Neuronal stem cell (in vitro differentiated cells): ENCODE measurements around the gene LYPD3.

Experiments used
- DNase-seq: peaks from one replicate; pipeline ENCODE4 v3.0.0-alpha.2; 2013; ENCODE audit warnings: low spot score
- H2AFZ ChIP-seq: one replicate; pipeline ENCODE4 v1.6.1; 2013; ENCODE audit warnings: mild to moderate bottlenecking, low read length, inconsistent platforms
- H2AK5ac ChIP-seq: 2 replicates; pipeline ENCODE4 v1.6.1; 2013; ENCODE audit warnings: low read depth, mild to moderate bottlenecking, inconsistent platforms, low read length, moderate library complexity, mixed read lengths
- H2BK120ac ChIP-seq: 2 replicates; pipeline ENCODE4 v1.6.1; 2013; ENCODE audit warnings: low read depth, mild to moderate bottlenecking, inconsistent platforms, low read length, moderate library complexity, mixed read lengths
- H2BK12ac ChIP-seq: one replicate; pipeline ENCODE4 v1.6.1; 2013; ENCODE audit warnings: low read length, inconsistent platforms
- H2BK15ac ChIP-seq: 2 replicates; pipeline ENCODE4 v1.6.1; 2013; ENCODE audit warnings: mild to moderate bottlenecking, low read length, inconsistent platforms, mixed read lengths
- H2BK5ac ChIP-seq: one replicate; pipeline ENCODE4 v1.6.1; 2013; ENCODE audit warnings: inconsistent platforms, mild to moderate bottlenecking, low read length, moderate library complexity
- H3K14ac ChIP-seq: one replicate; pipeline ENCODE4 v1.6.1; 2013; ENCODE audit warnings: low read length, inconsistent platforms
- H3K18ac ChIP-seq: 2 replicates; pipeline ENCODE4 v1.6.1; 2013; ENCODE audit warnings: low read length, inconsistent platforms
- H3K23ac ChIP-seq: 2 replicates; pipeline ENCODE4 v1.6.1; 2013; ENCODE audit warnings: low read depth, mild to moderate bottlenecking, mixed read lengths, low read length, inconsistent platforms; ENCODE audit not compliant: poor library complexity
- H3K27ac ChIP-seq: replicated peaks from 3 replicates; pipeline ENCODE4 v1.5.1; 2013; ENCODE audit warnings: low read length, inconsistent platforms
- H3K27me3 ChIP-seq, 3 experiments: 2 replicates each; pipeline ENCODE4 v1.6.1; 2013; ENCODE audit warnings: low read length in 3 of 3, mild to moderate bottlenecking in 2 of 3, inconsistent platforms in 1 of 3, low read depth in 1 of 3, mixed read lengths in 1 of 3, moderate library complexity in 1 of 3; ENCODE audit not compliant: control insufficient read depth in 3 of 3, insufficient read depth in 3 of 3
- H3K36me3 ChIP-seq, 2 donors: replicated peaks in 1 of 2; 2 replicates each; pipeline ENCODE4 v1.6.1; 2013; ENCODE audit warnings: low read length in 2 of 2; ENCODE audit not compliant: control insufficient read depth in 2 of 2, insufficient read depth in 2 of 2
- H3K4ac ChIP-seq: 2 replicates; pipeline ENCODE4 v1.6.1; 2013; ENCODE audit warnings: inconsistent platforms, mild to moderate bottlenecking, low read length, moderate library complexity
- H3K4me1 ChIP-seq, 2 donors: 1 replicate in 1 of 2; 2 replicates in 1 of 2; pipeline ENCODE4 v1.6.1; 2013; ENCODE audit warnings: low read length in 2 of 2, low read depth in 1 of 2; ENCODE audit not compliant: control insufficient read depth in 2 of 2, insufficient read depth in 1 of 2
- H3K4me2 ChIP-seq: one replicate; pipeline ENCODE4 v1.6.1; 2013; ENCODE audit warnings: mild to moderate bottlenecking, low read length, inconsistent platforms; ENCODE audit not compliant: insufficient read depth, poor library complexity, severe bottlenecking
- H3K4me3 ChIP-seq, 2 donors: 2 replicates each; pipeline ENCODE4 v1.5.1; 2013; ENCODE audit warnings: low read length in 2 of 2, mild to moderate bottlenecking in 2 of 2, inconsistent platforms in 1 of 2, moderate library complexity in 1 of 2
- H3K79me1 ChIP-seq: one replicate; pipeline ENCODE4 v1.6.1; 2013; ENCODE audit warnings: low read depth, mild to moderate bottlenecking, inconsistent platforms, low read length, moderate library complexity
- H3K9ac ChIP-seq: one replicate; pipeline ENCODE4 v1.6.1; 2013; ENCODE audit warnings: mild to moderate bottlenecking, low read depth, low read length, inconsistent platforms; ENCODE audit not compliant: poor library complexity
- H3K9me3 ChIP-seq, 2 donors: replicated peaks in 1 of 2; 2 replicates each; pipeline versions ENCODE3 to v1.6.1; 2013; ENCODE audit warnings: low read length in 2 of 2, mild to moderate bottlenecking in 2 of 2, inconsistent platforms in 1 of 2, low read depth in 1 of 2, mixed read lengths in 1 of 2, moderate library complexity in 1 of 2; ENCODE audit not compliant: control insufficient read depth in 2 of 2, insufficient read depth in 1 of 2
- H4K8ac ChIP-seq: one replicate; pipeline ENCODE4 v1.6.1; 2013; ENCODE audit warnings: low read depth, mild to moderate bottlenecking, inconsistent platforms, low read length, moderate library complexity
- H4K91ac ChIP-seq: one replicate; pipeline ENCODE4 v1.6.1; 2013; ENCODE audit warnings: low read length, low read depth, mild to moderate bottlenecking, inconsistent platforms; ENCODE audit not compliant: poor library complexity
- WGBS, 2 donors: extraction: QIAGEN DNeasy Blood & Tissue Kit; methylation state at CpG; one replicate each; pipeline ENCODE4 v1.1.7; 2013; ENCODE audit warnings: missing lambda C conversion rate in 2 of 2, mixed read lengths in 1 of 2; ENCODE audit not compliant: insufficient read length in 2 of 2, insufficient replicate concordance in 1 of 2; ENCODE audit errors: extremely low coverage in 2 of 2; 5-methylcytosine and 5-hydroxymethylcytosine counted together

Gene LYPD3

GRCh38 chr19:43501661-43502418, 36.4 kb upstream of the LYPD3 start:
- Histone ChIP-seq H2AFZ (no peak overlapping the region), H4K91ac (no peak overlapping the region), H3K4me3 (peak overlapping the region in 1 of 2 donors; percentile 61), H3K4me1 (peaks cover 7 to 10% of the 10 kb centered on the region in 2 donors), H3K14ac (peak overlapping the region; percentile 49), H3K27ac (no peak overlapping the region), H4K8ac (no peak overlapping the region), H3K9ac (peak overlapping the region; percentile 75), H2BK12ac (no peak overlapping the region), H3K4me2 (peak overlapping the region; percentile 64), H2BK5ac (no peak overlapping the region), H3K23ac (no peak overlapping the region), H3K18ac (peak overlapping the region; percentile 73), H2AK5ac (no peak overlapping the region), H3K9me3 (no peaks in the 10 kb centered on the region), H2BK120ac (no peak overlapping the region), H3K4ac (no peak overlapping the region), H3K79me1 (no peaks in the 10 kb centered on the region), H3K27me3 (peaks cover 0 to 26% (median 0%) of the 10 kb centered on the region in 3 experiments), H2BK15ac (no peak overlapping the region), H3K36me3 (peaks cover 2 to 19% of the 10 kb centered on the region in 2 donors)
- peak; percentile 54 for DNase-seq
- no CpG with 5 or more reads among the region's 43 CpGs for WGBS, 2 donors

- Histone ChIP-seq H2BK5ac (no peak overlapping the region), H2BK12ac (no peak overlapping the region), H2AK5ac (no peak overlapping the region), H3K4me3 (no peak overlapping the region), H2AFZ (no peak overlapping the region), H2BK120ac (no peak overlapping the region), H3K23ac (no peak overlapping the region), H4K8ac (no peak overlapping the region), H3K14ac (no peak overlapping the region), H2BK15ac (no peak overlapping the region), H3K79me1 (no peaks in the 10 kb centered on the region), H3K4ac (no peak overlapping the region), H3K27me3 (peaks cover 0 to 26% (median 0%) of the 10 kb centered on the region in 3 experiments), H3K4me1 (peaks cover 0 to 8% of the 10 kb centered on the region in 2 donors), H3K18ac (no peak overlapping the region), H3K27ac (no peak overlapping the region), H3K4me2 (no peak overlapping the region), H3K9ac (no peak overlapping the region), H3K36me3 (peaks cover 7 to 29% of the 10 kb centered on the region in 2 donors), H4K91ac (no peak overlapping the region), H3K9me3 (no peaks in the 10 kb centered on the region)
- no CpG with 5 or more reads among the region's 3 CpGs for WGBS, 2 donors
- DNase-seq, result no peak
Observed at GRCh38 chr19:43499042-43499441, 33.6 kb upstream of the LYPD3 start.

- Histone ChIP-seq H3K36me3 (peaks cover 7 to 31% of the 10 kb centered on the region in 2 donors), H2BK12ac (no peak overlapping the region), H4K91ac (no peak overlapping the region), H2BK5ac (no peak overlapping the region), H3K27me3 (peaks cover 0 to 21% (median 0%) of the 10 kb centered on the region in 3 experiments), H3K4me3 (no peak overlapping the region), H3K4me1 (peaks cover 0 to 8% of the 10 kb centered on the region in 2 donors), H3K4me2 (no peak overlapping the region), H3K14ac (no peak overlapping the region), H3K4ac (no peak overlapping the region), H3K9me3 (no peaks in the 10 kb centered on the region), H3K18ac (no peak overlapping the region), H3K79me1 (no peaks in the 10 kb centered on the region), H2BK120ac (no peak overlapping the region), H2AK5ac (no peak overlapping the region), H2AFZ (no peak overlapping the region), H2BK15ac (no peak overlapping the region), H3K23ac (no peak overlapping the region), H3K9ac (no peak overlapping the region), H4K8ac (no peak overlapping the region), H3K27ac (no peak overlapping the region)
- no peak for DNase-seq
- no CpG with 5 or more reads among the region's 5 CpGs for whole genome bisulfite sequencing, 2 donors
Observed at GRCh38 chr19:43498233-43498842, 32.9 kb upstream of the LYPD3 start.

GRCh38 chr19:43496960-43497359, 31.6 kb upstream of the LYPD3 start:
- no peak overlapping the region for H4K8ac ChIP-seq
- peaks cover 0 to 4% of the 10 kb centered on the region in 2 donors for H3K4me1 ChIP-seq
- H4K91ac ChIP-seq, result no peak overlapping the region
- H2BK5ac ChIP-seq, result no peak overlapping the region
- H2BK15ac ChIP-seq, result no peak overlapping the region
- peaks cover 0 to 7% (median 0%) of the 10 kb centered on the region in 3 experiments for H3K27me3 ChIP-seq
- no peak overlapping the region for H3K9ac ChIP-seq
- H3K27ac ChIP-seq, result no peak overlapping the region
- H3K4ac ChIP-seq, result no peak overlapping the region
- H3K23ac ChIP-seq, result no peak overlapping the region
- H3K4me2 ChIP-seq, result no peak overlapping the region
- H3K36me3 ChIP-seq, result peaks cover 7 to 30% of the 10 kb centered on the region in 2 donors
- DNase-seq, result no peak
- no peak overlapping the region for H2BK120ac ChIP-seq
- H3K9me3 ChIP-seq, result no peaks in the 10 kb centered on the region
- no peak overlapping the region for H3K4me3 ChIP-seq
- no peak overlapping the region for H2AFZ ChIP-seq
- H2AK5ac ChIP-seq, result no peak overlapping the region
- no peak overlapping the region for H3K14ac ChIP-seq
- H2BK12ac ChIP-seq, result no peak overlapping the region
- no CpG with 5 or more reads among the region's 7 CpGs for WGBS, 2 donors
- no peak overlapping the region for H3K18ac ChIP-seq
- no peaks in the 10 kb centered on the region for H3K79me1 ChIP-seq
